HG02943 (cell line): ENCODE data around the gene DOK6.

Experiments
- ATAC-seq: cut with Tn5 transposase; IDR thresholded peaks from one replicate; pipeline ENCODE4 v1.9.1; 2021; ENCODE audit warnings: mild to moderate bottlenecking, low read depth, moderate library complexity; ENCODE audit not compliant: unreplicated experiment

Gene DOK6

GRCh38 chr18:69674292-69674877 is 273.7 kb downstream of the DOK6 start:
- ATAC-seq = no peak

GRCh38 chr18:69674966-69675365 is 274.3 kb downstream of the DOK6 start:
- ATAC-seq = no peak

GRCh38 chr18:69677595-69677994 is 276.9 kb downstream of the DOK6 start:
- ATAC-seq = no peak

- no peak for ATAC-seq
These were observed 279.4 kb downstream of the DOK6 start for GRCh38 chr18:69680123-69680522.

- no peak for ATAC-seq
These were observed 282.5 kb downstream of the DOK6 start for GRCh38 chr18:69683176-69683575.

GRCh38 chr18:69684789-69685188 is 284.1 kb downstream of the DOK6 start:
- no peak for ATAC-seq

GRCh38 chr18:69686861-69687260 is 286.2 kb downstream of the DOK6 start:
- no peak for ATAC-seq

GRCh38 chr18:69689121-69689759 is 288.6 kb downstream of the DOK6 start:
- no peak for ATAC-seq

- ATAC-seq = no peak
These were observed 290.5 kb downstream of the DOK6 start for GRCh38 chr18:69691008-69691760.

GRCh38 chr18:69697069-69697468 is 296.4 kb downstream of the DOK6 start:
- no peak for ATAC-seq

GRCh38 chr18:69697689-69698088 is 297.0 kb downstream of the DOK6 start:
- no peak for ATAC-seq

GRCh38 chr18:69701305-69701704 is 300.6 kb downstream of the DOK6 start:
- no peak for ATAC-seq

- ATAC-seq = no peak
These were observed 302.8 kb downstream of the DOK6 start for GRCh38 chr18:69703461-69703860.

GRCh38 chr18:69705987-69706386 is 305.3 kb downstream of the DOK6 start:
- no peak for ATAC-seq

- ATAC-seq = no peak
These were observed 308.2 kb downstream of the DOK6 start for GRCh38 chr18:69708844-69709243.

- ATAC-seq = no peak
These were observed 314.6 kb downstream of the DOK6 start for GRCh38 chr18:69715191-69715795.

GRCh38 chr18:69717586-69717985 is 316.9 kb downstream of the DOK6 start:
- ATAC-seq = no peak

- ATAC-seq = no peak
These were observed 318.3 kb downstream of the DOK6 start for GRCh38 chr18:69718912-69719547.

- ATAC-seq = no peak
These were observed 319.7 kb downstream of the DOK6 start for GRCh38 chr18:69720422-69720821.

GRCh38 chr18:69723434-69723833 is 322.7 kb downstream of the DOK6 start:
- no peak for ATAC-seq

GRCh38 chr18:69725009-69725408 is 324.3 kb downstream of the DOK6 start:
- ATAC-seq = no peak
